IPS-15b (cell line): Measurements from ENCODE around the gene OR52L1.

Source experiments
- H3K27me3 ChIP-seq: one replicate; pipeline ENCODE4 v1.6.1; 2013; ENCODE audit warnings: low read length; ENCODE audit not compliant: control insufficient read depth, insufficient read depth
- H3K36me3 ChIP-seq: one replicate; pipeline ENCODE4 v1.6.1; 2013; ENCODE audit warnings: low read length; ENCODE audit not compliant: control insufficient read depth, insufficient read depth
- H3K4me1 ChIP-seq: one replicate; pipeline ENCODE4 v1.6.1; 2013; ENCODE audit warnings: mild to moderate bottlenecking, low read length; ENCODE audit not compliant: control insufficient read depth, insufficient read depth
- H3K4me3 ChIP-seq: one replicate; pipeline ENCODE4 v1.5.1; 2013; ENCODE audit warnings: low read depth, low read length
- H3K9ac ChIP-seq: one replicate; pipeline ENCODE4 v1.6.1; 2013; ENCODE audit warnings: low read depth, mild to moderate bottlenecking, low read length
- H3K9me3 ChIP-seq: one replicate; pipeline ENCODE4 v1.6.1; 2013; ENCODE audit warnings: mild to moderate bottlenecking, low read length; ENCODE audit not compliant: control insufficient read depth, insufficient read depth

The OR52L1 gene

DNA sequence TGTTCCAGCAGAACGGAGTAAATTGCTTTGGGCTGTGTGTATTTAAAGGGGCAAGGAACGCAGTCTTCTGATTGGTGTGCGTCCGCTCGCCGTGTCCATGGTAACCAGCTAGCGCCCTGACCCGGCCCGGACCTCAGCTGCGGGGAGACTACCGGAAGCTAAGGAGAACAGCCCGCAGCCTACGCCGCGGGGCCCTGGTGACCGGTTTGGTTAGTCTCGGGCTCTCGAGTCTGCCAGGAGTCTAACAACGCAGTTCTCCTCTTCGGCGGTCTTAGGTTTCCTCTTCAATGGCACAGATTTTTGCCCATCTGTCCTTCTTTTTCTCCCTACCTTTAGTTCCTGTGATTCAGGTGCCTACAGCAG lies 48.2 kb downstream of the OR52L1 start:
- Histone ChIP-seq H3K9me3 (no peaks in the 10 kb centered on the region), H3K4me3 (no peak overlapping the region), H3K9ac (no peak overlapping the region), H3K4me1 (no peaks in the 10 kb centered on the region), H3K36me3 (no peaks in the 10 kb centered on the region), H3K27me3 (no peaks in the 10 kb centered on the region)

DNA sequence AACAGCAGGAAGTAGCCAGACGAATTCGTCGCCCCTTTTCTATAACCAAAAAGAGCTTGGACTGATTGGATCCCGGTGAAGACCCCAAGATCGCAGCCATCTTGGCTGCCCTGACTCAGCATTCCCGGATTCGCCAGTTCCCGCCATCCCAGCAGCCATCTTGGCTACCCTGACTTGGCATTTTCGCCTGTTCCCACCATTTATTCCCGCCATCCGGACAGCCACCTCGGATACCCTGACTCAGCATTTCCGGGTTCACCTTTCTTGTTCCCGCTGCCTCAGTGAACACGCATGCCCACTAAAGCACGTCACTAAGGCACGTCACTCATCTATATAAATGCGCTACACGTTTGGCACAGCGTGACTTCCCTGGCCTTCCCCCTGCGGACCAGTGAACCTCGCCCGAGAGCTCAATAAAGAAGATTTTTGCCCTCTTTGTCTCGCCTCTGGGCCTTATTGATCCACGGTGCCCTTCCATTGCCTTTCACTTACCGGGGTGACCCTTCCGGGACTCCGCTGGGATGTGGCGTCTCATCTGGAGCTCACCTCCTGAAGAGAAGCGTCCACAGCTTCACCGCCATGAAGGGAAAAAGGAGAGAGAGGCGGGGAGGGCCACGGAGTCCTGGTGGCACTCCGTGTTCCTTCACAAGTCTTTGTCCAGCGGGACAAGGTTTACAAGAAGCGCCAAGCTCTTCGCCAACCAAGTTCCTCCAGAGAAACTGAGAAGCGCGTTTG lies 48.8 kb downstream of the OR52L1 start:
- Histone ChIP-seq H3K9ac (no peak overlapping the region), H3K4me3 (no peak overlapping the region), H3K9me3 (no peaks in the 10 kb centered on the region), H3K27me3 (no peaks in the 10 kb centered on the region), H3K36me3 (no peaks in the 10 kb centered on the region), H3K4me1 (no peaks in the 10 kb centered on the region)
